ENCODE measurements around the gene BMPER.

BMPER gene

GRCh38 chr7:34135924-34136323 is 230.6 kb downstream of the BMPER start:
- H3K4me3 ChIP-seq (ENCODE audit: low read length), result no peak overlapping the region
- 0 out of 2 replicates have a peak, but pooled peaks have one; percentile 8 for TF ChIP-seq CTCF (conservative IDR thresholded peaks at IDR 0.05; ENCODE audit: low read length)
- no peak for DNase-seq (ENCODE audit: low read depth)

- H3K4me3 ChIP-seq (ENCODE audit: low read length), result no peak overlapping the region
- no peak for TF ChIP-seq CTCF (conservative IDR thresholded peaks at IDR 0.05; ENCODE audit: low read length)
- DNase-seq (ENCODE audit: low read depth), result no peak
Observed at GRCh38 chr7:34136698-34137097, 231.4 kb downstream of the BMPER start.

- no peak overlapping the region for H3K4me3 ChIP-seq (ENCODE audit: low read length)
- DNase-seq (ENCODE audit: low read depth), result no peak
- no peak for TF ChIP-seq CTCF (conservative IDR thresholded peaks at IDR 0.05; ENCODE audit: low read length)
Observed at GRCh38 chr7:34137176-34137575, 231.8 kb downstream of the BMPER start.

GRCh38 chr7:34138483-34138882 is 233.1 kb downstream of the BMPER start:
- no peak for DNase-seq (ENCODE audit: low read depth)
- no peak overlapping the region for H3K4me3 ChIP-seq (ENCODE audit: low read length)
- TF ChIP-seq CTCF (conservative IDR thresholded peaks at IDR 0.05; ENCODE audit: low read length), result no peak

GRCh38 chr7:34139086-34139485 is 233.7 kb downstream of the BMPER start:
- no peak for TF ChIP-seq CTCF (conservative IDR thresholded peaks at IDR 0.05; ENCODE audit: low read length)
- DNase-seq (ENCODE audit: low read depth), result no peak
- no peak overlapping the region for H3K4me3 ChIP-seq (ENCODE audit: low read length)

- no peak for DNase-seq (ENCODE audit: low read depth)
- TF ChIP-seq CTCF (conservative IDR thresholded peaks at IDR 0.05; ENCODE audit: low read length), result no peak
- H3K4me3 ChIP-seq (ENCODE audit: low read length), result no peak overlapping the region
Observed at GRCh38 chr7:34140066-34140465, 234.7 kb downstream of the BMPER start.

- DNase-seq (ENCODE audit: low read depth), result peak; percentile 93
- no peak overlapping the region for H3K4me3 ChIP-seq (ENCODE audit: low read length)
- TF ChIP-seq CTCF (conservative IDR thresholded peaks at IDR 0.05; ENCODE audit: low read length), result no peak
Observed at GRCh38 chr7:34143402-34143801, 238.1 kb downstream of the BMPER start.

All from AG10803 (cell line).